ENCODE results near the gene SAMD5.
A peak's percentile ranks its signal among the peaks of the same experiment; 100 is the strongest.

Gene SAMD5

DNA sequence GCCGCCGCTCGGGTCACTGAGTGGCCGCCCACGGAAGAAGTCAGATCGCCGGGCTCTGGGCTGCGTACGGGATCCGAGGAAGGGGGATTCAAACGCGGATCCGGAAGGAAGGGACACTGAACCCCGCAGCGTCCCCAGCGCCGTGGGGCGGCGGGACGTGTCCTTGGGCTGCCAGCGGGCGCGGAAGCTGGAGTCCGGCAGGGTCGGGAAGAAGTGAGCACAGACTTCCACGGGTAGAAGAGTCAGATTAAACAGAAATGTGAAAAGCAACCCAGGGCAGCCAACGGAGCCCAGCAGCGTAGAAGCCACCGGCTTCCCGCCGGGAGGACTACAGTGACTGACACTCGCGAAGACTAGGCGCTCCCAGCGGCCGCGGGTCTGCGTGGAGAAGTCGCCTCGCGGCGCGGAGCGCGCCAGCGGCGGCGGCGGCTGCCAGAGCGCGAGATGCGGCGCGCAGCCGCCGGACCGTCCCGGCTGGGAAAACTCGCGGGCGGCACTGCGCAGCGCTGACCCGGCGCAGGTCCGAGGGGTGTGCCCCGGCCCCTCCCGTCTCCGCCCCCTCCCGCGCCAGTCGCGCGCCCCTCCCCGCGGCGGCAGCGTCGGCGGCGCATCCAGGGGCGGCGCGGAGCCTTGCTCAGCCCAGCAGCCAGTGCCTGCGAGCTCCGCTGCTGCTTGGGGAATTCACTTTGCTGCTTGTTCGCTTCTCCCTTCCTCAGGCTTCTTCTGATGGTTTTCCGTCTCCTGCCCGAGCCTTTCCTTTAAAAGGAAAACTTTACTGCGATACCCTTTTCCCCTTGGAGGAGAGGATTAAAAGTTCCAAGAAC lies at the start of gene SAMD5:
SAMD5 (plus strand) TSS at position 649 of the 824 bp plus-strand sequence. CDS start 239 bp downstream, outside the sequence.
- peak; percentile 24 for DNase-seq (ENCODE audit: low spot score)

DNA sequence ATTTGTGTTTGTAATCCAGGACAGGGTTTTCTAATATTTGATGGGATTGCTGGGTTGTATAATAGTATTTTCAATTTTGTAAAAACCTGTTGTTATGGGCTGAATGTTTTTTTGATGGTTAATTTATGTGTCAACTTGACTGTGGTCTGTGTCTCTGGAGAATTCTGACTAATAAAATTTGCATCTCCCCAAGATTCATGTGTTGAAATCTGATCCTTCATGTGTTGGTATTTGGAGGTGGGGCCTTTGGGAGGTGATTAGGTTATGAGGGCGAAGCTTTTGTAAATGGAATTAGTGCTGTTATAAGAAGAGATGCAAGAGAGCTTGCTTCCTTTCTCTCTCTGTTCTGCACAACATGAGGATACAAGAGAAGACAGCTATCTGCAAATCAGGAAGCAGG lies 48.7 kb upstream of the SAMD5 start:
- DNase-seq (ENCODE audit: low spot score): no peak

DNA sequence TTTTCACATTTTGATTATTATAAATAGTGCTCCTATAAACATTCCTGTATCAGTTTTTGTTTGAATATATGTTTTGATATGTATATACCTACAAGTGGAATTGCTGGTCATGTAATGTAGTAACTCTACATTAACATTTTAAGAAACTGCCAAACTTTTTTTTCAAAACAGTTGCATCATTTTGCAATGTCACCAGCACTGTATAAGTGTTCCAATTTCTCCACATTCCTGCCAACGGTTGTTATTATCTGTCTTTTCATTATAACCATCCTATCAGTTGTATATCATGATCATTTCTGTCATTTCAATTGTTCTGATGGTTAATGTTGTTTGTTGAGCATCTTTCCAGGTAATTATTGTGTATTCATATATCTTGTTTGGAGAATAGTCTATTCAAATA lies 44.8 kb upstream of the SAMD5 start:
- no peak for DNase-seq (ENCODE audit: low spot score)

DNA sequence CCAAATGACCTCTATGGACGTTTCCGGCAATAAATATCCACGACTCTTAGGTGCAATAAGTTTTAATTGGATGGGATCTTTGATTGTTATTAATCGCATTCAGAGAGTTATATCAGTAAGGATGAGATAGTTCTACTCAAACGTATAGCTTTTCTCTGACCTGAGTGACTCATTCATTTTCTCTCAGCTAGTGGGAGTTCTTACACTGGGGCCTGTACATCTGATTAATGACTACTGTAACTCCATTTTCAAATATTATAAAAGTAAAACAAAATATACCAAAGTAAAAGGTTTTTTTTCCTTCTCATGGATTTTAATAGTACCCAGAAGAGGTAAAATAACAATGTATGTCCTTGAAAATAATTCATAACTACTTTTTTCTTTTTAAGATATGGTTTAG lies 41.1 kb upstream of the SAMD5 start:
- DNase-seq (ENCODE audit: low spot score): no peak

DNA sequence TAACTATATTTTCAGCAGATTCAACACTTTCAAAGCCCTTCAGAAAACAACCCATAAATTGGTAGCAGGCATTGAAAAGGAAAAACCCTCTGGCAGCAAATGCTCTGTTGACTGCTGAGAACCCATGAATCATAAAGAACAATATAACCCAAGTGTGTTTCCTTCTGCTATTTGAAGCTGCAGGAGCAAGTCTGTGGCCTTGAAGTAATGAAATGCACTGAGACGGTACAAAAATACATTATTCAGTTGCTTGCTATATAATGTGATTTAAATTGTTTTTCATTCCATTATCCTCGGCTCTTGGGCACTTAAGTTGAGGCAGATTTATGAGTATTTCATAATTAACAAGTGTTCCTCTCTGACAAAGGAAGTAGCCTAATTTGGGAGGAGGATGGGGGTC lies 40.6 kb upstream of the SAMD5 start:
- no peak for DNase-seq (ENCODE audit: low spot score)

DNA sequence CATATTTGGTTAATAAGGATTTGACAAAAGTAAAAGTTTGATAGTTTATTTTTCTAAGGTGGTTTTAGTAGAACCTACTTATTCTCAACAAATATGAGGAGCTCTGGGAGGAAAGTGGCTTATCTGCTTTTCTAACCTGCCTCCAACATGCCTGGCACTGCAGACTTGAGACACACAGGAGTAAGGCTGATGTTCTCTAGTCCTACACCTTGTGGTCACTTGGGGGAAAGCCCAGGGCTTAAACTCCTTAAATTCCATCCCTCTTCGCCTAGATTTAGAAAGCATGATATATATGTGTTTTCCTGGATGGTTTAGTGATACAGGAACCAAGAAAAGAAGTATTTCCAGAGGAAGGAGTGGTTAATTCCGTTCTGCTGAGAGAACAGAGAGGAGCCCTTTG lies 39.9 kb upstream of the SAMD5 start:
- no peak for DNase-seq (ENCODE audit: low spot score)

- DNase-seq (ENCODE audit: low spot score): no peak
Measured at GRCh38 chr6:147479857-147480256, 28.6 kb upstream of the SAMD5 start.

DNA sequence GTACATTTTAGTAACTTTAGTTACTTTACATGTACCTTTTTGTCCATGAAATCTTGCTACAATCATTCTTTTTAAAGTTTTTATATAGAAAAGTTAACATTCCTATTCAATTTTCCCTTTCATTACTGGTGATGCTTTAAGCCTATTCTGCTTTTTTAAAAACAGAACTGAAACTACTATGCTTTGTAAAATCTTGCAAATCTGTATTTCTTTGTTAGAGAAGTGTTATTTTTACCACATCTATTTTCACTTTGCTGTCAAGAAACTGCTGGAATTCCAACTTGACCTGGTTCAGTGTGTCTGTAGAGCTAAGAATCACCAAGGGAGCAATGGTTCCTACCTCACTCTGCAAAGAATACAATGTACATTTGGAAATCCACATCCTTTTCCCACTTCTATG lies 21.8 kb upstream of the SAMD5 start:
- DNase-seq (ENCODE audit: low spot score): no peak

GRCh38 chr6:147497472-147497871 lies 11.0 kb upstream of the SAMD5 start:
- DNase-seq (ENCODE audit: low spot score): no peak

DNA sequence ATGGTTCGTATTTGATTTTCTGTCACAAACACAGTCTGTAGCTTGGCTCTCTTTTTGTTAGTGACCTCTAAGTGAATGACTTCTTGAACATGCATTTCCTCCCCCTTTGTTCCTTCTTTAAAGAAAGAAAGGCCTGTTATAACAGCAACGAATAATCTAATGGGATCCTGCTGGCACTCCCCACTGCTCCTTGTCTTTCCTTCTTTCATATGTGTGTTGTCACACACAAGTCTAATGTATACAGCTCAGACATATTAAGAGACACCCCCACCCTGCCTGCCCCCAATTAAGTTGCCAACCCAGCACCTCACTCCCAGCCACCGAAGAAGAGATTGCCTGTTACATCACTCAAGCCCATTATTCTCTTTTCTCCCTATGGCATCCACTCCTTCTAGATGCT lies 4.9 kb upstream of the SAMD5 start:
- no peak for DNase-seq (ENCODE audit: low spot score)

GRCh38 chr6:147504848-147505247 lies 3.6 kb upstream of the SAMD5 start:
- DNase-seq (ENCODE audit: low spot score): no peak

DNA sequence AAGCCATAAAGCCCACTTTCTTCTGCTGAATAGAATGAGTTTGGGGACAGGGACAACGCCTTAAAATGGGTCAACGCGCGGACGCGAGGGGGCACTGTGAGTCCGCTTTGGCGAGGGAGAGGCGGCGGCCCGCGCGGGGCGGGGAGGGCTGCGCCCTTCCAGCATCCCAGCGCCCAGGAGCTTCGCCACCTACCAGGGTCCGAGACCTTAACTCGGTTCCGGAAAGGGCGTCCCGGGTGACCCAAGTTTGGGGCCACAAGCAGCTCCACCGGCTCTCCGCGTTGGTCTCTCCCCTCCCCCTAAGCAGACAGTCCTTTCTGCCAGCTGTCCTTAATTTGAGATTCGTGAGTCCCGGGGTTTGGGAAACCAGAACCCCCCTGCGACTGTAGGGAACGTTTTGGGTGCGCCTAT lies 1.8 kb upstream of the SAMD5 start:
- peak; percentile 39 for DNase-seq (ENCODE audit: low spot score)

- DNase-seq (ENCODE audit: low spot score): no peak
Measured at GRCh38 chr6:147507162-147508041, 1.1 kb upstream of the SAMD5 start.

- no peak for DNase-seq (ENCODE audit: low spot score)
Measured at GRCh38 chr6:147508866-147509608, 547 bp downstream of the SAMD5 start.

- no peak for DNase-seq (ENCODE audit: low spot score)
Measured at GRCh38 chr6:147509891-147510290, 1.4 kb downstream of the SAMD5 start.

DNA sequence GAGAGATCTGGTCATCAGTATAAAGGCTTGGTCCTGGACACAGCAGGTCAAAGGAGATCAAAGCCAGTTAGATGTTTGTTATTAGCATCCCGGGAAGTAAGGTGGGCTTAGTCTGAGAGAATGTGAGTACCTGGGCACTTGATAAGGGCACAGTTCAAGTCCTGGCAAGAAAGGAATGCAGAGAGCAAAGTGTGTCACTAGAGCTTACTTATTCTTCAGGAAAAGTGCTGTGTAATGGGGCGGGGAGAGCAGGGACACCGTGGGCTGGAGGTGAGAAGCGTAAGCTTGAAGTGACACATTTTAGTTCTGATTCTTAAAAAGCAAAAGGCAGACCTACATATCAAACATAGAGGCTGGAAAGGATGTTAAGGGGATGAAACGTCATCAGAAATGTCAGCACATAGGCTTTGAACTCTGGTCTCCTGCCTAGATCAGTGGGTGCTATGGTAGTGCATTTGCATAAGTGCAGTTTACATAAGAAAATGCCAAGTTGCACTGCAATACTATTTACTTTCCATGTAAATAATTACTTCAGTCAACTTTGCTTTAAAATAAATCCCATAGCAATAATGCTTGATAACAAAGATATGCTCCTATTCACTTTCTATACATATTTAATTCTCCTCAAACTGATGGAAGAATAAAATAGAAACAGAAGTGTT lies 2.6 kb downstream of the SAMD5 start:
- DNase-seq (ENCODE audit: low spot score): no peak

DNA sequence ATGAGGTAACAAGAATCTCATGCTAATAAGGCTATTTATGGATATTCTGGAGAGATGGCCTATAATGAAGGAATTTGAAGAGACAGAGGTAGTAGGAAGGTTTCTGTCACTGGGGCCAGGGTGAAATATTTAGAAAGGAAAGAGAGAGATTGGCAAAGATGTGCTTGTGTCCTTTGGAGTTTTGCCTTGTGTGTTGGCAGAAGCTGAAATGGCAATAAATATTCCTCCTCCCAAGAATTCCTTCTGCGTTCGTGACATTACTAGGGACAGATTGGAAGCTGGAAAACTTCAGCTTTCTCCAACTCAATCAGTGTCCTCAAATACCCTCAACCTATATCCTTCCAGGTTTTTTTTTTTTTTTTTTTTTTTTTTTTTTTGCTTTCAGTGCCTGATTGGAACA lies 6.3 kb downstream of the SAMD5 start:
- DNase-seq (ENCODE audit: low spot score): no peak

- DNase-seq (ENCODE audit: low spot score): no peak
Measured at GRCh38 chr6:147515327-147515726, 6.8 kb downstream of the SAMD5 start.

DNA sequence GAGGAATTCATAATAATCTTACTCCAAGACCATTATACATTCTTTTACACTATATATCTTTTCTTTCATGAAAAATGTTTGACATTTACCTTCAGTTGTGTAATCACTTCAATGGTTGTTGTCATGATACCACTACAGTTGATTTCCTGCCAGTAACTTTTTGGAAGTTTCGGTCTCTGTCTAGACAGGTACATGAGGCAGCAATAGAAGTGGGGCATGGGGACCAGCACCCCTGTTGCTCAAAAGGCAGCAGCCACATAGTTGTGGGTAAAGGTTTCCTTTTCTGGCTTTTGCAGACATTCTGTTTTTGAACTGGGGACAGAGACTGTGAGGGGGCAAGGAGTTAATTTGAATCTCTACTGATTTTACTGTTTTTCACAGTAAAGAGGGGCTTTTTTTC lies 14.1 kb downstream of the SAMD5 start:
- no peak for DNase-seq (ENCODE audit: low spot score)

DNA sequence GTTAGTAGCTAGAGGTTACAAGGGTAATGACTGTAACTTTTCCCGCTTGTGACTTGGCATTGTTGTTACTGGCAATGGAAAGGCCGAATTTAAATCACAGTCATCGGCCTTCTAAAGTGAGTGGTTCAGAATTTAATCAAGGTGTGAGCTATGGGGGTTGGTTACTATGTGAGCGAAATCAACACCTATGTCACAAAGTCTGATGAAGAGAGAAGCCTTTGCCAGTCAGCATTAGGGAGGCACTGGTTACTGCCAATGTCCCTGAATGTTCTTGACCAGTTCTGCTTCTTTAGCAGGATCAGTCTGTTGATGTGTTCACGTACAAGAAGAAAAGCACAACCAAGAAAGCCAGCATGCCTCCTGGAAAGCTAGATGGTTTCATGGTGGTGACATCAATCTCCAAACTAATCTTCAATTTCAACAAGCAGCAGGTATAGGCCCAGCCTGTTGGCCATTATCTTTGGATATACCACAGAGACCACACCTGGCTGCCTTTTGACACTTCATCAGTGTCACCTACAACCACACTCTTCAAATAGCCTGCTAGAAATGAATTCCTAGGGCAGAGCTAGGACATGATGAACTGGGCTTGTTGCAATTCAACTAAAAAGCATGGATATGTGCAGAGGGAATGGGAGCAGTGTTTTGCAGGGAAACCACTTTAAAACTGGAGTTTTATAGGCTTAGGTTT lies 17.2 kb downstream of the SAMD5 start:
- no peak for DNase-seq (ENCODE audit: low spot score)

DNA sequence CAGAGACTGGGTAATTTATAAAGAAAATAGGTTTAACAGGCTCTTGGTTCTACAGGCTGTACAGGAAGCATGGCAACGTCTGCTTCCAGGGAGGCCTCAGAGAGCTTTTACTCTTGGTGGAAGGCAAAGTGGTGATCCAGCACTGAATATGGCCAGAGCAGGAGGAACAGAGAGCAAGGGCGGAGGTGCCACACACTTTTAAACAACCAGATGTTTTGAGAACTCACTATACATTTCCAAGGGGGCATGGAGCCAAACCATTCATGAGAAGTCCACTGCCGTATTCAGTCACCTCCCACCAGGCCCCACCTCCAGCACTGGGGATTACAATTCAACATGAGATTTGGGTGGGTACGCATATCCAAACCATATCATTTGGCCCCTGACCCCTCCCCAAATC lies 18.7 kb downstream of the SAMD5 start:
- no peak for DNase-seq (ENCODE audit: low spot score)
